Limb (tissue), 2 donors: Measurements from ENCODE around the gene RIOK3.
"Not testable (repeated sequence)": the region's sequence is repeated elsewhere in the genome, so short reads cannot be mapped to it uniquely, and the experiment has no call there.

Experiments used
- DNase-seq, 2 donors: peaks; one replicate each; pipeline ENCODE4 v3.0.0-alpha.2; 2016; ENCODE audit errors: extremely low spot score in 2 of 2

RIOK3 gene, protein sequence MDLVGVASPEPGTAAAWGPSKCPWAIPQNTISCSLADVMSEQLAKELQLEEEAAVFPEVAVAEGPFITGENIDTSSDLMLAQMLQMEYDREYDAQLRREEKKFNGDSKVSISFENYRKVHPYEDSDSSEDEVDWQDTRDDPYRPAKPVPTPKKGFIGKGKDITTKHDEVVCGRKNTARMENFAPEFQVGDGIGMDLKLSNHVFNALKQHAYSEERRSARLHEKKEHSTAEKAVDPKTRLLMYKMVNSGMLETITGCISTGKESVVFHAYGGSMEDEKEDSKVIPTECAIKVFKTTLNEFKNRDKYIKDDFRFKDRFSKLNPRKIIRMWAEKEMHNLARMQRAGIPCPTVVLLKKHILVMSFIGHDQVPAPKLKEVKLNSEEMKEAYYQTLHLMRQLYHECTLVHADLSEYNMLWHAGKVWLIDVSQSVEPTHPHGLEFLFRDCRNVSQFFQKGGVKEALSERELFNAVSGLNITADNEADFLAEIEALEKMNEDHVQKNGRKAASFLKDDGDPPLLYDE

GRCh38 chr18:23452728-23453679 is at the start of gene RIOK3:
RIOK3 (plus strand) TSS chr18:23453287; CDS start chr18:23453440, 153 bp downstream.
- DNase-seq: peak; percentile 95 to 97

DNA sequence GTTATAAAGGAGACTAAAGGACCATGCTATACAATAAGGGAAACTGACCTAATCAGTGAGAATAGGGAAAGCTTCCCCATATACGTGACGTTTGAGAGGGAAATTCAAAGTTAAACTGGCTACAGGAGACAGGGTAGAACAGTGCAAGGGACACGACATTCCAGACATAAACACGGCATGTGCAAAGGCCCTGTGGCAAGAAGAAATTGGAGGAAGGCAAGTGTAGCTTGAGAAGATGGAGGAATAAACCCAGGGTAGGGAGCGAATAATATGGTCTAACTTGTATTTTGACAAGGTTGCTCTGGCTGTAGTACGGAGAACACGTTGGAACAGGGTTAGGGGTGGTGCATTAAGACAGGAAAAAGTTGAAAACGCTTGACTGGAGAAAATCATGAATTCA is 49.8 kb upstream of the RIOK3 start:
- DNase-seq: no peak

- DNase-seq: no peak
Measured at GRCh38 chr18:23405636-23406035, 47.5 kb upstream of the RIOK3 start.

GRCh38 chr18:23406271-23406787 is 46.8 kb upstream of the RIOK3 start:
- no peak for DNase-seq

- no peak for DNase-seq
Measured at GRCh38 chr18:23412351-23412964, 40.6 kb upstream of the RIOK3 start.

DNA sequence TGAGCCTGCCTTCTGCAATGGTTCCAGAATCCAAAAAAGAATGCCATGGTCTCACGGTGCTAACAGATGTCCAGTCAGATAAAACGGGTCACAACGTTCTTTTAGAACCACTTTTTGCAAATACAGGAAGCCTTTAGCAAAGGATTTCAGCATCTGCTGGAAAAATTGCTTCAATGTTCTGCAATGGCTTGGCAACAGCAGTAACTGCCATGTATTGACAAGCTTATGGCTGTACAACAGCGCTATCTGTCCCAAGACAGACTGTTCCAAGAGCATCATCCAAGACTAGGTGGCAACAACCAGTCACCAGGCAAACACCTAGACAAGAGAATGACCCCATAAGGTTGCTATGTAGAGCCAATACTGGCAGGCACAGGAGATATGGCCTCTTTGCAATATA is 37.6 kb upstream of the RIOK3 start:
- DNase-seq: no peak

DNA sequence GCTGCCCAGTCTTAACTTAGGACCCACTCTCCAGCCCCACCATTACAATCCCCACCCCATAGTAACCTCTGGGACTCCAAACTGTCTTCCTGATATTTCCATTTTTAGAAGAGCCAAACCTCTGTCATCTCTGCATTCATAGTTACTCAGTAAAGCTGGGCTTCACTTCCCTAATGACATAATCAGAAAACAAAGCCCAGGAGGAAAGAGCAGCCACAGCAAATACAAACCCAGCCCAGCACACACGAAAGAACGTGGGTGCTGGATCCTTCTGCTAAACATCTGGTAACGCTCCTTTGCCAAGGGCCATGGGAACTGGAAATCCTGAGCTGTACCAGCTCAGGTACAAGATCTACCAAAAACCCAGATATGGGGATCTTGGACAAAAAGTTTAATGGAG is 36.8 kb upstream of the RIOK3 start:
- DNase-seq: no peak

GRCh38 chr18:23421277-23421676 is 31.8 kb upstream of the RIOK3 start:
- DNase-seq: no peak

DNA sequence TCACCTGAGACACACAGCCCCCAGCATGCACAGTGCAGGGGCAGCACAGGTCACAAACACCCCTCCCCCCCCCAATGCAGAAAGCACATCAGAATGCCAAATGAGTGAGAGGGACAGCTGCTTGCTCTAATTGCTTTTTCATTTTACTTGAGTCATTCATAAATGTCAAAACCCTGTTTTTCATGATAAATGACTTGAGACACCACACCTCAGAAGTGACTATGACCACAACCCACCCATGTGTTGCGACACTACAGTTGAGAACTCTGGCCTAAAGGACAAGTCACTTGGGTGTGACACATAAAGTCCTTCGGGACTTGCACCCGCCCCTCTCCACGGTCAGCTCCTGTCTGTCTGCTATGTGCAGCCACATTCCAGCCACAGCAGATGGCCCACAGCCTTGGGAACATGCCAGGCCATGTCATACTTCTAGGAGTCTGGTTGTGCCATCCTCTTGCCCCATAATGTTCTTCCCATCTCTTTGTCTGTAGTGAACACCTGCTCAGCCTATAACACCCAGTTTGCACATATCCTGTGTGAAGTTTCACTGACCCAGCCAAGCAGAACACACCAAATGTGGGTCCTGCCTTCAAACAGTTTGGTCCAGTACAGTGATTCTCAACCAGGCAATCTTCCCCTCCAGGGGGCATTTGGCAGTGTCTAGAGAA is 30.2 kb upstream of the RIOK3 start:
- DNase-seq: peak; percentile 4 to 40

- DNase-seq: no peak
Measured at GRCh38 chr18:23424616-23425015, 28.5 kb upstream of the RIOK3 start.

DNA sequence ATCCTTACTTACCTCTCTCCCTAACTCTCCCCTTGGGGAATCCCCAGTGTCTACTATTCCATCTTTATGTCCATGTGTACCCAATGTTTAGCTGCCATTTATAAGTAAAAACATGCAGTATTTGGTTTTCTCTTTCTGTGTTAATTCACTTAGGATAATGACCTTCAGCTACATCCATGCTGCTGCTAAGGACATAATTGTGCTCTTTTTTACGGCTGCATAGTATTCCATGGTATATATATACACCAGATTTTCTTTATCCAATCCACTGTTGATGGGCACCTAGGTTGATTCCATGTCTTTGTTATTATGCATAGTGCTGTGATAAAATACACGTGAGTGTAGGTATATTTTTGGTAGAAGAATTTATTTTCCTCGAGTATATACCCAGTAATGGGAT is 24.3 kb upstream of the RIOK3 start:
- no peak for DNase-seq

GRCh38 chr18:23429538-23429937 is 23.5 kb upstream of the RIOK3 start:
- DNase-seq: not testable (repeated sequence)

GRCh38 chr18:23433360-23433759 is 19.7 kb upstream of the RIOK3 start:
- DNase-seq: no peak

GRCh38 chr18:23437357-23438045 is 15.6 kb upstream of the RIOK3 start:
- DNase-seq: peak; percentile 83 to 88

DNA sequence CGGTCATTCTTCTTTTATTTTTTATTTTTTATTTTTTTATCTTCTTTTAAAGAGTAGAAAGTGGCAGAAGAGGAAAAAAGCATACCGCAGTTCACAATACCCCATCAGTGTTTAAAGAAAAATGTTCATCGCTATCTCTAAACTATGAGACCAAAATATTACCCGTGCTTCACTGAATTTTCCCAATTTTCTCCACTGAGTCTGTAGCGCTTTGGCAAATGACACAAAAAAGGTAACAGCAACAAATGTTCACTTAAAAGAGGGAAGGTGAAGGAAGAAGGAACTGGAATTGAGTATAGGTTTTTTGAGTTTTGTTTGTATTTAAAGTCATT is 15.1 kb upstream of the RIOK3 start:
- no peak for DNase-seq

DNA sequence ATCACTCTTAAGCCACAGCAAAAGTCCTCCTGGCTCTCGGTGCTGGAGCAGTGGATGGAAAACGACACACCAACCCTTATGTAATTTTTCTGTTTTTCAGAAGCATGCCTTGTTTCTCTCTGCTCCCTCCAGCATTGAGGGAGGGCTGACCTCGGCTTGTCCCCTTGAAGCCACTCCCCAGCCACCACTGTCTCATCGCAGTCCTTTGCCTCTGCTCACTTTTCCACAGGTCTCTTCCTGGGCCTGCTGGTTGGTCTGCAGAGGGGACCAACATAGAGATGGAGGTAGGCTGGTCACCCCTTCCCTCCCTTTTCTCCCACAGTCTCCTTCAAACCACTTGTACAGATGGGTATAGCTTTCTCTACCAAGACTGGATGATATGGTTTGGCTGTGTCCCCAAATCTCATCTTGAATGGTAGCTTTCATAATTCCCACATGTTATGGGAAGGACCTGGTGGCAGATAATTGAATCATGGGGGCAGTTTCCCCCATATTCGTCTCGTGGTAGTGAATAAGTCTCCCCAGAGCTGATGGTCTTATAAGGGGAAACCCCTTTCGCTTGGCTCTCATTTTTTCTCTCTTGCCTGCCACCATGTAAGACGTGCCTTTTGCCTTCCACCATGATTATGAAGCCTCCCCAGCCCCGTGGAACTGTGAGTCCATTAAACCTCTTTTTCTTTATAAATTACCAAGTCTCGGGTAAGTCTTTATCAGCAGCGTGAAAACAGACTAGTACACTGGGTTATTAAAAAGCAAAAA is 14.3 kb upstream of the RIOK3 start:
- DNase-seq: no peak

DNA sequence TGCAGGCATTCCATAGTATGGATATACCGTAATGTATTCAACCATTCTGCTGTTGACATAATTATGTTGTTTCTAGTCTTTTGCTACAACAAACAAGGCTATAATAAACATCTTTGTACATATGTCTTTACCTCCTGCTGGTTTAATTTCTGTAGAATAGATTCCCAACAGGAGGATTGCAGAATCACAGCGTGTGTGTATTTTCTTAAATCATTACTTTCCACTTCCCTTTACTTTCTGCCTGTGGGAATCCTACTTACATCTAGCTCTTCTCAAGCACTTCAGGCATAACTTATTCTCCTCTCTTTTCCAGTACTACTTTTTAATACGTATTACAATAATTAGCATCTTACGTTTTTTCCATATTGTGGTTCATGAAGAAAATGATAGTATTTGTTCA is 13.0 kb upstream of the RIOK3 start:
- DNase-seq: no peak

- DNase-seq: no peak
Measured at GRCh38 chr18:23442958-23443357, 10.1 kb upstream of the RIOK3 start.

GRCh38 chr18:23448291-23448690 is 4.8 kb upstream of the RIOK3 start:
- no peak for DNase-seq

DNA sequence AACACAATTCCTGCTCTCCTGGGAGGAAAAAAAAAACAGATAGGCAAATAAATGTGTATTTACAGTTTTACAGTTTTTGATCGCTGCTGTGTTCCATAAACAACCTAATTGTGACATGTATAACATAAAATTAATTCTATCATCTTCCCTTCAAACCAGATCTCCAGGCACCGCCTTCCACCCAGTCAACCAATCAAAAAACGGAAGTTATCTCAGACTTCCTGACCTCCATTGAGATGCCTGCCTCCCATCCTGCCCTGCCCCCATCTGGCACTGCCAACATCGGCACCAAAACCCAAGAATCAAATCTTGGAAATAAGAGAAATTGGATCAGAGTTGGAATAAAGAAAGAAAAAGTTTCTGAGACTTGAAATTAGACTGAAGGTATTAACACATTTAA is 3.1 kb upstream of the RIOK3 start:
- no peak for DNase-seq
